WI38 (cell line): Measurements from ENCODE around the gene FANCI.
A peak's percentile ranks its signal among the peaks of the same experiment; 100 is the strongest.

Experiments
- H3K4me3 ChIP-seq: 2 replicates; pipeline ENCODE4 v1.5.1; 2011; ENCODE audit warnings: low read depth, mild to moderate bottlenecking, control low read depth, low read length
- TF ChIP-seq, protein P1 (sequence below): IDR thresholded peaks from 2 replicates; pipeline ENCODE4 v1.5.1; 2012; ENCODE audit warnings: low read depth, mild to moderate bottlenecking, control low read depth, low read length

FANCI gene

GRCh38 chr15:89333011-89333860 is 89.5 kb downstream of the FANCI start:
- H3K4me3 ChIP-seq = peak overlapping the region; percentile 83
- TF ChIP-seq, protein P1, sequence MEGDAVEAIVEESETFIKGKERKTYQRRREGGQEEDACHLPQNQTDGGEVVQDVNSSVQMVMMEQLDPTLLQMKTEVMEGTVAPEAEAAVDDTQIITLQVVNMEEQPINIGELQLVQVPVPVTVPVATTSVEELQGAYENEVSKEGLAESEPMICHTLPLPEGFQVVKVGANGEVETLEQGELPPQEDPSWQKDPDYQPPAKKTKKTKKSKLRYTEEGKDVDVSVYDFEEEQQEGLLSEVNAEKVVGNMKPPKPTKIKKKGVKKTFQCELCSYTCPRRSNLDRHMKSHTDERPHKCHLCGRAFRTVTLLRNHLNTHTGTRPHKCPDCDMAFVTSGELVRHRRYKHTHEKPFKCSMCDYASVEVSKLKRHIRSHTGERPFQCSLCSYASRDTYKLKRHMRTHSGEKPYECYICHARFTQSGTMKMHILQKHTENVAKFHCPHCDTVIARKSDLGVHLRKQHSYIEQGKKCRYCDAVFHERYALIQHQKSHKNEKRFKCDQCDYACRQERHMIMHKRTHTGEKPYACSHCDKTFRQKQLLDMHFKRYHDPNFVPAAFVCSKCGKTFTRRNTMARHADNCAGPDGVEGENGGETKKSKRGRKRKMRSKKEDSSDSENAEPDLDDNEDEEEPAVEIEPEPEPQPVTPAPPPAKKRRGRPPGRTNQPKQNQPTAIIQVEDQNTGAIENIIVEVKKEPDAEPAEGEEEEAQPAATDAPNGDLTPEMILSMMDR = no peak

- peak overlapping the region; percentile 83 for H3K4me3 ChIP-seq
- TF ChIP-seq, protein P1 = no peak
Measured at GRCh38 chr15:89333959-89334509, 90.3 kb downstream of the FANCI start.

DNA sequence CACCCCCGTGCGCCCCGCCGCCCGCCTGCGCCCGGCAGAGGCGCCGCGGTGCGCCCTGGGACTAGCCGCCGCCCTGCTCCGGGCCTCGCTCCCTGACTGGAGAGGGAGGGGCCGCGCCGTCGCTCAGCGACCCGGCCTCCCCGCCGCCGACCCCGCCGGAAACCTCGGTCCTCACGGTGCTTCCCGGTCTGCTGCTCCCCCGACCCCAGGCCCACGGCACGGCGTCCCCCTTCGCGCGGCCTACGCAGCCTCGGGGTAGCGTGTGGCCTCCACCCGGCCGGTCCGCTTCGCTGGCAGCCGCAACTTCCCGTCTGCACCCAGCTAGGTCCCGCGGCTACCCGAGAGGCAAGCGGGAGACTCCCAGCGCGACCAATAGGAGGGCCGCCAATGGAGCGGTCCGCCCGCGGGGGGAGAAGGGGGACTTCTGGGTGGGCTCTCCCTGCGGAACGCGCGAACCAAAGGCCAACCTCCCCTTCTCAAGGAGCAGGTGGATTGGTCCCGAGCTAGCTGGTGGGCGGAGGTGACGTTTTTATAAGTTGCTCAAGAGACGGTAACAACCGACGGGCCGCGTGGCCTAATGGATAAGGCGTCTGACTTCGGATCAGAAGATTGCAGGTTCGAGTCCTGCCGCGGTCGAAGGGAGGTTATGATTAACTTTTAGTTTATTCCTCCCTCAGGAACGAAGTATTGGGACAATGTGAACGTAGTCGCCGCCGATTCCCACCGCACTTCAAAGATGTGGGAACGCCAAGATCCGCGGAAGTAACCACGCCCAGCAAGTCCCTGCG is 90.9 kb downstream of the FANCI start, which contains the start of gene POLG:
TSS of gene POLG (minus strand) at position 315 of the 788 bp plus-strand sequence. CDS start 1,070 bp downstream, outside the sequence.
- TF ChIP-seq, protein P1 = no peak
- H3K4me3 ChIP-seq = peak within 1 kb of the TSS; percentile 83

GRCh38 chr15:89335298-89336041 is 91.7 kb downstream of the FANCI start:
- H3K4me3 ChIP-seq = peak overlapping the region; percentile 58
- TF ChIP-seq, protein P1 = no peak

- TF ChIP-seq, protein P1 = no peak
- no peak overlapping the region for H3K4me3 ChIP-seq
Measured at GRCh38 chr15:89338036-89338435, 94.3 kb downstream of the FANCI start.

DNA sequence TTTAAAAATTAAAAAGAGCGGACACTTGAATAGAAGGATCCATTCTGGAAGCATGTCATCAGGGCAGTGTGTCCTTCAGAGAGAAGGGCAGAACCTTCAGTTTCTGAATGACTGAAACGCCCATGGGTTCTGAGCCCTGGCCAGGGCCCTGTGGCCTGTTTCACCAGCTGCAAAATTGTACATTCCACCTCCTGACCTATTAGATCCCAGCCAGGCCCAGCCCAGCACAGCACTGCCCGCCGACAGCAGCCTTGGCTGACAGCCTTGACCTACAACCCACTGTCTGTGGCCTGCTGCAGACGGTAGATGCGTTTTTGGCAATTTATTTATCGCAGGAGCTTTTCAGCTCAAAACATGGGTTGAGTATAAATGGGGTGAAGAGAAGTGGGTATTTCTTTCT is 96.8 kb downstream of the FANCI start:
- TF ChIP-seq, protein P1 = no peak
- no peak overlapping the region for H3K4me3 ChIP-seq
